ENCODE results near the gene TMEM232.

DNA sequence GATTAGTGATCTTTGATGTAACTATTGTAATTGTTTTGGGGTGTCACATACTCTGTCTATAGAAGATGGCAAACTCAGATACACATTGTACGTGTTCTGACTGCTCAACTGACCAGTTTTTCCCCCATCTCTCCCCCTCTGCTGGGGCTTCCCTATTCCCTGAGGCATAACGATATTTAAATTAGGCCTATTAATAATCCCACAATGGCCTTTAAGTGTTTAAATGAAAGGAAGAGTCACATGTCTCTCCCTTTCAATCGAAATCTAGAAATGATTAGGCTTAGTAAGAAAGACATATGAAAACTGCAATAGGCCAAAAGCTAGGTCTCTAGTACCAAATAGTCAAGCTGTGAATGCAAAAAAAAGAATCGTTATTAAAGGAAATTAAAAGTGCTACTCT, 265.6 kb downstream of the TMEM232 start:
- TF ChIP-seq, protein P1, sequence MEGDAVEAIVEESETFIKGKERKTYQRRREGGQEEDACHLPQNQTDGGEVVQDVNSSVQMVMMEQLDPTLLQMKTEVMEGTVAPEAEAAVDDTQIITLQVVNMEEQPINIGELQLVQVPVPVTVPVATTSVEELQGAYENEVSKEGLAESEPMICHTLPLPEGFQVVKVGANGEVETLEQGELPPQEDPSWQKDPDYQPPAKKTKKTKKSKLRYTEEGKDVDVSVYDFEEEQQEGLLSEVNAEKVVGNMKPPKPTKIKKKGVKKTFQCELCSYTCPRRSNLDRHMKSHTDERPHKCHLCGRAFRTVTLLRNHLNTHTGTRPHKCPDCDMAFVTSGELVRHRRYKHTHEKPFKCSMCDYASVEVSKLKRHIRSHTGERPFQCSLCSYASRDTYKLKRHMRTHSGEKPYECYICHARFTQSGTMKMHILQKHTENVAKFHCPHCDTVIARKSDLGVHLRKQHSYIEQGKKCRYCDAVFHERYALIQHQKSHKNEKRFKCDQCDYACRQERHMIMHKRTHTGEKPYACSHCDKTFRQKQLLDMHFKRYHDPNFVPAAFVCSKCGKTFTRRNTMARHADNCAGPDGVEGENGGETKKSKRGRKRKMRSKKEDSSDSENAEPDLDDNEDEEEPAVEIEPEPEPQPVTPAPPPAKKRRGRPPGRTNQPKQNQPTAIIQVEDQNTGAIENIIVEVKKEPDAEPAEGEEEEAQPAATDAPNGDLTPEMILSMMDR (IDR thresholded peaks at IDR 0.05) = no peak
- no peak for TF ChIP-seq POLR2A (IDR thresholded peaks at IDR 0.05)

All from stomach (tissue), 4 donors.